Neural cell (in vitro differentiated cells): ENCODE data around the gene CELSR1. TPM values are rescaled to one million over a fixed set of nuclear protein-coding genes. Genes with fewer than 3 reads are reported as not detected.

Experiments used
- H2AFZ ChIP-seq: fragments of 200-600, 300-800 bp; sonication (generic), shearing (Covaris generic); 2 replicates; pipeline ENCODE4 v1.6.0; 2014; ENCODE audit warnings: low read depth, mild to moderate bottlenecking, antibody characterized with exemption, low read length, moderate library complexity
- H3F3A ChIP-seq: fragments of 200-600 bp; shearing (Covaris generic); 2 replicates; pipeline ENCODE4 v1.6.1; 2016; ENCODE audit warnings: mild to moderate bottlenecking, moderate library complexity, mixed read lengths, antibody characterized with exemption, low read length; ENCODE audit not compliant: insufficient read depth, poor library complexity, severe bottlenecking
- H3K27ac ChIP-seq: fragments of 200-600, 300-800 bp; sonication (generic), shearing (Covaris generic); 2 replicates; pipeline ENCODE4 v1.5.1; 2014; ENCODE audit warnings: mild to moderate bottlenecking, low read length, moderate library complexity
- H3K27me3 ChIP-seq: fragments of 300-800, 200-600 bp; sonication (generic), shearing (Covaris generic); 2 replicates; pipeline ENCODE4 v1.6.0; 2014; ENCODE audit warnings: mild to moderate bottlenecking, low read depth, low read length, moderate library complexity; ENCODE audit not compliant: insufficient read depth
- H3K36me3 ChIP-seq: fragments of 300-800, 200-600 bp; sonication (generic), shearing (Covaris generic); 2 replicates; pipeline ENCODE4 v1.5.1; 2014; ENCODE audit warnings: mild to moderate bottlenecking, antibody characterized with exemption, low read length, moderate library complexity; ENCODE audit not compliant: insufficient read depth
- H3K4me2 ChIP-seq: fragments of 300-800, 200-600 bp; sonication (generic), shearing (Covaris generic); 2 replicates; pipeline ENCODE4 v1.6.0; 2014; ENCODE audit warnings: mild to moderate bottlenecking, low read length
- H3K4me3 ChIP-seq: fragments of 300-800, 200-600 bp; sonication (generic), shearing (Covaris generic); 2 replicates; pipeline ENCODE4 v1.5.1; 2014; ENCODE audit warnings: mild to moderate bottlenecking, low read length, moderate library complexity
- H3K79me2 ChIP-seq: fragments of 200-600 bp; shearing (Covaris generic); replicated peaks from 2 replicates; pipeline ENCODE4 v1.6.0; 2014; ENCODE audit warnings: mild to moderate bottlenecking, low read length, moderate library complexity; ENCODE audit not compliant: insufficient read depth
- H3K9ac ChIP-seq: fragments of 300-800, 200-600 bp; sonication (generic), shearing (Covaris generic); 2 replicates; pipeline ENCODE4 v1.6.1; 2016; ENCODE audit warnings: mild to moderate bottlenecking, low read length, mixed read lengths
- H3K9me2 ChIP-seq: fragments of 200-600 bp; shearing (Covaris generic); 2 replicates; pipeline ENCODE4 v1.6.1; 2016; ENCODE audit warnings: mild to moderate bottlenecking, low read length, mixed read lengths; ENCODE audit not compliant: insufficient read depth
- H3K9me3 ChIP-seq: fragments of 200-600, 300-800 bp; sonication (generic), shearing (Covaris generic); 2 replicates; pipeline ENCODE4 v1.6.1; 2016; ENCODE audit warnings: mild to moderate bottlenecking, mixed run types, low read length, moderate library complexity, mixed read lengths
- H4K20me1 ChIP-seq: fragments of 200-600 bp; shearing (Covaris generic); 2 replicates; pipeline ENCODE4 v1.6.1; 2016; ENCODE audit warnings: mild to moderate bottlenecking, mixed run types; ENCODE audit not compliant: insufficient read depth
- CTCF ChIP-seq: fragments of 450-650 bp; IDR thresholded peaks from 2 replicates; pipeline ENCODE4 v1.5.1; 2014; ENCODE audit warnings: antibody characterized with exemption, mild to moderate bottlenecking, moderate library complexity; ENCODE audit not compliant: poor library complexity, severe bottlenecking
- EP300 ChIP-seq: fragments of 450-650 bp; conservative IDR thresholded peaks from 2 replicates; pipeline ENCODE4 v1.6.1; 2014; ENCODE audit warnings: antibody characterized with exemption, mild to moderate bottlenecking, moderate library complexity; ENCODE audit not compliant: poor library complexity, severe bottlenecking
- EZH2 ChIP-seq: fragments of 200-600, 300-800 bp; shearing (Covaris generic), sonication (generic); IDR thresholded peaks from 2 replicates; pipeline ENCODE4 v1.6.1; 2014; ENCODE audit warnings: antibody characterized with exemption, low read length, borderline replicate concordance, mild to moderate bottlenecking; ENCODE audit not compliant: insufficient read depth, poor library complexity, severe bottlenecking
- MXI1 ChIP-seq: fragments of 450-650 bp; conservative IDR thresholded peaks from 2 replicates; pipeline ENCODE4 v1.6.1; 2014; ENCODE audit warnings: antibody characterized with exemption, mild to moderate bottlenecking; ENCODE audit not compliant: poor library complexity, severe bottlenecking
- POLR2AphosphoS5 ChIP-seq: IDR thresholded peaks from 2 replicates; pipeline ENCODE4 v1.6.1; 2012
- RAD21 ChIP-seq: fragments of 450-650 bp; conservative IDR thresholded peaks from 2 replicates; pipeline ENCODE4 v1.6.1; 2014; ENCODE audit warnings: antibody characterized with exemption, mild to moderate bottlenecking, moderate library complexity
- REST ChIP-seq: IDR thresholded peaks from 2 replicates; pipeline ENCODE4 v1.6.1; 2012; ENCODE audit warnings: borderline replicate concordance
- SMC3 ChIP-seq: fragments of 450-650 bp; conservative IDR thresholded peaks from 2 replicates; pipeline ENCODE4 v1.6.1; 2014; ENCODE audit warnings: antibody characterized with exemption, mild to moderate bottlenecking, moderate library complexity; ENCODE audit not compliant: poor library complexity
- TAF1 ChIP-seq: IDR thresholded peaks from 2 replicates; pipeline ENCODE4 v1.6.1; 2012; ENCODE audit warnings: low read depth
- polyA plus RNA-seq: library from polyadenylated mRNA; depleted of rRNA; stranded (reverse); fragments of >200 nt; gene quantifications from 2 replicates; pipeline ENCODE4 v1.2.3, GENCODE V29; 2014

Gene CELSR1
- polyA plus RNA-seq, 1 donor from 2014 or later: 0.14 TPM

GRCh38 chr22:46534901-46535630 is 2.4 kb downstream of the CELSR1 start:
- Histone ChIP-seq H3K79me2 (no peaks in the 10 kb centered on the region), H3K9me2 (no peaks in the 10 kb centered on the region), H3K27ac (no peak overlapping the region), H3K27me3 (peaks cover 26% of the 10 kb centered on the region), H3K9ac (no peak overlapping the region), H3F3A (no peaks in the 10 kb centered on the region), H2AFZ (no peak overlapping the region), H3K4me3 (no peak overlapping the region), H3K36me3 (no peaks in the 10 kb centered on the region), H3K4me2 (no peak overlapping the region), H3K9me3 (peaks cover 9% of the 10 kb centered on the region), H4K20me1 (no peaks in the 10 kb centered on the region)
- TF ChIP-seq POLR2AphosphoS5: no peak
- TF ChIP-seq EZH2: no peak
- TF ChIP-seq SMC3: no peak
- no peak for TF ChIP-seq MXI1
- no peak for TF ChIP-seq REST

- Histone ChIP-seq H3K4me3 (no peak overlapping the region), H2AFZ (no peak overlapping the region), H3F3A (no peaks in the 10 kb centered on the region), H3K27ac (no peak overlapping the region), H3K9ac (no peak overlapping the region), H3K4me2 (no peak overlapping the region), H3K9me3 (peaks cover 9% of the 10 kb centered on the region), H4K20me1 (no peaks in the 10 kb centered on the region), H3K9me2 (no peaks in the 10 kb centered on the region), H3K36me3 (no peaks in the 10 kb centered on the region), H3K79me2 (no peaks in the 10 kb centered on the region), H3K27me3 (peaks cover 23% of the 10 kb centered on the region)
- no peak for TF ChIP-seq EP300
- no peak for TF ChIP-seq MXI1
- TF ChIP-seq CTCF: no peak
- no peak for TF ChIP-seq TAF1
- no peak for TF ChIP-seq REST
- TF ChIP-seq RAD21: no peak
These were observed 3.1 kb downstream of the CELSR1 start for GRCh38 chr22:46534177-46534776.
